SU-DHL-6 (cell line): ENCODE measurements around the gene GKN1.

Source experiments
- H2AFZ ChIP-seq: fragments of 200-600 bp; sonication (generic); 2 replicates; pipeline ENCODE4 v1.6.1; 2014; ENCODE audit warnings: low read depth, mild to moderate bottlenecking, moderate library complexity, mixed read lengths, antibody characterized with exemption, low read length; ENCODE audit not compliant: severe bottlenecking
- H3F3A ChIP-seq: fragments of 200-600 bp; shearing (Covaris generic); 2 replicates; pipeline ENCODE4 v1.6.0; 2016; ENCODE audit warnings: antibody characterized with exemption, mild to moderate bottlenecking; ENCODE audit not compliant: insufficient read depth
- H3K27ac ChIP-seq: fragments of 200-600 bp; sonication (generic); 2 replicates; pipeline ENCODE4 v1.5.1; 2016; ENCODE audit warnings: low read depth, mild to moderate bottlenecking, low read length, moderate library complexity, mixed read lengths
- H3K27me3 ChIP-seq: fragments of 200-600 bp; sonication (generic), shearing (Covaris generic); 2 replicates; pipeline ENCODE4 v1.6.0; 2014; ENCODE audit warnings: mild to moderate bottlenecking, low read length
- H3K36me3 ChIP-seq: fragments of 200-600 bp; sonication (generic); 2 replicates; pipeline ENCODE4 v1.6.1; 2014; ENCODE audit warnings: mild to moderate bottlenecking, low read length, mixed read lengths
- H3K4me2 ChIP-seq: fragments of 300-600, 200-600 bp; shearing (Covaris generic), sonication (generic); 2 replicates; pipeline ENCODE4 v1.6.0; 2014; ENCODE audit warnings: low read length, low read depth, mild to moderate bottlenecking; ENCODE audit not compliant: poor library complexity, severe bottlenecking
- H3K4me3 ChIP-seq: fragments of 200-600 bp; sonication (generic); 2 replicates; pipeline ENCODE4 v1.5.1; 2014; ENCODE audit warnings: antibody characterized with exemption, low read length, mild to moderate bottlenecking, mixed read lengths; ENCODE audit not compliant: insufficient read depth, poor library complexity, severe bottlenecking
- H3K79me2 ChIP-seq: fragments of 200-600 bp; sonication (generic); 2 replicates; pipeline ENCODE4 v1.6.1; 2014; ENCODE audit warnings: mild to moderate bottlenecking, low read length, moderate library complexity; ENCODE audit not compliant: insufficient read depth
- H3K9ac ChIP-seq: fragments of 200-600 bp; sonication (generic); 2 replicates; pipeline ENCODE4 v1.7.0; 2014; ENCODE audit warnings: mild to moderate bottlenecking, low read length
- H3K9me2 ChIP-seq: fragments of 200-600 bp; sonication (generic); replicated peaks from 2 replicates; pipeline ENCODE4 v1.6.1; 2014; ENCODE audit warnings: low read length; ENCODE audit not compliant: insufficient read depth
- H3K9me3 ChIP-seq: fragments of 200-600 bp; sonication (generic); 2 replicates; pipeline ENCODE4 v1.6.1; 2014; ENCODE audit warnings: low read length, mixed read lengths; ENCODE audit not compliant: insufficient read depth
- H4K20me1 ChIP-seq: fragments of 200-600 bp; sonication (generic); 2 replicates; pipeline ENCODE4 v1.6.1; 2014; ENCODE audit warnings: low read depth, mild to moderate bottlenecking, antibody characterized with exemption, low read length, moderate library complexity, mixed read lengths
- EZH2phosphoT487 ChIP-seq: fragments of 200-600 bp; sonication (generic), shearing (Covaris generic); conservative IDR thresholded peaks from 2 replicates; pipeline ENCODE4 v1.6.1; 2018; ENCODE audit warnings: mild to moderate bottlenecking, antibody characterized with exemption, low read length, moderate library complexity, mixed read lengths
- TF ChIP-seq, protein P1 (sequence below): fragments of 200-600 bp; sonication (generic); IDR thresholded peaks from one replicate; pipeline ENCODE4 v1.5.1; 2017; ENCODE audit warnings: antibody characterized with exemption, mild to moderate bottlenecking, low read length, moderate library complexity; ENCODE audit not compliant: insufficient read depth, poor library complexity, severe bottlenecking

GKN1 gene

DNA sequence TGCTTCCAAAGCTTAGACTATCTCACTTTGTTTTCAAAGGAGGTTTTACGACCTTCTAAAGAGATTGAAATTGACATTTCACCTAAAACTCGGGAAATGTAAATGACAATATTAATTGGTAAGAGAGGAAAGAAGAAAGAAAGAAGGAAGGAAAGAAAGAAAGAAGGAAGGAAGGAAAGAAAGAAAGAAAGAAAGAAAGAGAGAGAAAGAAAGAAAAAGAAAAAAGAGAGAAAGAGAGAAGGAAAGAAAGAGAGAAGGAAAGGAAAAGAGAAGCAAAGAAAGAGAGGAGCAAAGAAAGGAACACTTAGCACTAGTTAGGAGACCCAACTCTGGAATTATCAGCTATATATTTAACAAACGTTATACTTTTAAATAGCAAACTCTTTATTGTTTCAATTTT lies 3.7 kb downstream of the GKN1 start:
- Histone ChIP-seq H3K79me2 (no peaks in the 10 kb centered on the region), H3K9ac (no peak overlapping the region), H3F3A (no peaks in the 10 kb centered on the region), H3K27ac (no peak overlapping the region), H4K20me1 (no peaks in the 10 kb centered on the region), H3K4me2 (no peak overlapping the region), H3K27me3 (no peaks in the 10 kb centered on the region), H2AFZ (no peak overlapping the region), H3K9me2 (no peaks in the 10 kb centered on the region), H3K4me3 (no peak overlapping the region), H3K9me3 (no peaks in the 10 kb centered on the region), H3K36me3 (no peaks in the 10 kb centered on the region)
- TF ChIP-seq EZH2phosphoT487: no peak
- TF ChIP-seq, protein P1, sequence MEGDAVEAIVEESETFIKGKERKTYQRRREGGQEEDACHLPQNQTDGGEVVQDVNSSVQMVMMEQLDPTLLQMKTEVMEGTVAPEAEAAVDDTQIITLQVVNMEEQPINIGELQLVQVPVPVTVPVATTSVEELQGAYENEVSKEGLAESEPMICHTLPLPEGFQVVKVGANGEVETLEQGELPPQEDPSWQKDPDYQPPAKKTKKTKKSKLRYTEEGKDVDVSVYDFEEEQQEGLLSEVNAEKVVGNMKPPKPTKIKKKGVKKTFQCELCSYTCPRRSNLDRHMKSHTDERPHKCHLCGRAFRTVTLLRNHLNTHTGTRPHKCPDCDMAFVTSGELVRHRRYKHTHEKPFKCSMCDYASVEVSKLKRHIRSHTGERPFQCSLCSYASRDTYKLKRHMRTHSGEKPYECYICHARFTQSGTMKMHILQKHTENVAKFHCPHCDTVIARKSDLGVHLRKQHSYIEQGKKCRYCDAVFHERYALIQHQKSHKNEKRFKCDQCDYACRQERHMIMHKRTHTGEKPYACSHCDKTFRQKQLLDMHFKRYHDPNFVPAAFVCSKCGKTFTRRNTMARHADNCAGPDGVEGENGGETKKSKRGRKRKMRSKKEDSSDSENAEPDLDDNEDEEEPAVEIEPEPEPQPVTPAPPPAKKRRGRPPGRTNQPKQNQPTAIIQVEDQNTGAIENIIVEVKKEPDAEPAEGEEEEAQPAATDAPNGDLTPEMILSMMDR: no peak

DNA sequence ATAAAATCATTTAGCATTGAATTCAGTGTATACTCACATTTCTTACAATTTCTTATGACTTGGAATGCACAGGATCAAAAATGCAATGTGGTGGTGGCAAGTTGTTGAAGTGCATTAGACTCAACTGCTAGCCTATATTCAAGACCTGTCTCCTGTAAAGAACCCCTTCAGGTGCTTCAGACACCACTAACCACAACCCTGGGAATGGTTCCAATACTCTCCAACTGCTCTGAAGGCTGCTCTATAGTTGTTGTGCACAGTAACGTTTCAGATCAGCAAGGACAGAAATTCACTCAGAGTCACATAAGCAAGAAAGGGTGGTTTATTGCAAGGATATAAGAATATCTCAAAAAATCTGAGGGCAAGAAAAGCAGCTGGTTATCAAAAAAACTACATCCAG lies 6.5 kb downstream of the GKN1 start:
- no peaks in the 10 kb centered on the region for H3K36me3 ChIP-seq
- no peak overlapping the region for H2AFZ ChIP-seq
- no peaks in the 10 kb centered on the region for H4K20me1 ChIP-seq
- H3K9me2 ChIP-seq: no peaks in the 10 kb centered on the region
- no peak overlapping the region for H3K9ac ChIP-seq
- no peaks in the 10 kb centered on the region for H3K27me3 ChIP-seq
- no peaks in the 10 kb centered on the region for H3K9me3 ChIP-seq
- H3K4me2 ChIP-seq: no peak overlapping the region
- no peak overlapping the region for H3K4me3 ChIP-seq
- H3K79me2 ChIP-seq: no peaks in the 10 kb centered on the region
- TF ChIP-seq EZH2phosphoT487: no peak
- TF ChIP-seq, protein P1: no peak
- H3F3A ChIP-seq: no peaks in the 10 kb centered on the region
- no peak overlapping the region for H3K27ac ChIP-seq

DNA sequence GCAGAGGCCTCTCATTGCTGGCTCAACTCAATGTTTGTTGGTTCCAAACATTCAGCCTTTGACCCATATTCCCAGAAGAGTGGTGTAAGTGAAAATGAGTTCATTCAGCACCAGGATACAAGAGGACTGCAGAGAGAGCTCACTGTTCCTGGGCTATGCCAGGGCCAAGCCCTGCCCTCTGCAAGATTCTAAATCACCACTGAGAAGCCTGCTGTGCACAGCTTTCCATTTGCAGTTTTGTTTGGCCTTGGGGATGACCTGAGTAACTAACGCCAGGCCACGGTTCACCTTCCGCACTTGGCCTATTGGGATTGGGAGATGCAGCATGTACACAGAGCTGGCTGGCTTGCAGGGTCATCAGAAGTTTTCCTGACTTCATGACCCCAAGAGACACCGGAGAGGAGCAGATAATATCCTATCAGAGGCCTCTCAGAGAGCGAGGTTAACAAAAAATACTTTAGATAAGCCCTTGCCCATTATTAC lies 12.6 kb downstream of the GKN1 start:
- no peak overlapping the region for H3K4me2 ChIP-seq

More for the DNA sequence above, 12.6 kb downstream of the GKN1 start:
- Histone ChIP-seq H3K9me2 (no peaks in the 10 kb centered on the region), H2AFZ (no peak overlapping the region), H3F3A (no peaks in the 10 kb centered on the region), H4K20me1 (no peaks in the 10 kb centered on the region), H3K4me3 (no peak overlapping the region), H3K27ac (no peak overlapping the region), H3K27me3 (no peaks in the 10 kb centered on the region), H3K9ac (no peak overlapping the region), H3K79me2 (no peaks in the 10 kb centered on the region), H3K9me3 (no peaks in the 10 kb centered on the region), H3K36me3 (no peaks in the 10 kb centered on the region)
- TF ChIP-seq, protein P1: no peak
- no peak for TF ChIP-seq EZH2phosphoT487
